Spleen (tissue), 11 donors: ENCODE results near the gene VPS37B. TPM values are rescaled to one million over a fixed set of nuclear protein-coding genes. Genes with fewer than 3 reads are reported as not detected.
A peak's percentile ranks its signal among the peaks of the same experiment; 100 is the strongest.

ENCODE experiments used
- DNase-seq: peaks from one replicate; pipeline ENCODE4 v3.0.0-alpha.2; 2020
- H3K27ac ChIP-seq, 8 donors: fragments of 200-600 bp; sonication (generic) in 7 of 8; 1 replicate in 4 of 8; 2 replicates in 4 of 8; pipeline versions ENCODE4 v1.5.0 to v1.8.0; 2016 to 2021; ENCODE audit warnings: inconsistent platforms in 4 of 8, mild to moderate bottlenecking in 4 of 8, moderate library complexity in 1 of 8
- H3K27me3 ChIP-seq, 7 donors: fragments of 200-600 bp; sonication (generic) in 6 of 7; replicated peaks in 1 of 7; 1 replicate in 4 of 7; 2 replicates in 3 of 7; pipeline versions ENCODE4 v1.5.0 to v1.8.0; 2016 to 2021; ENCODE audit warnings: inconsistent platforms in 3 of 7, mild to moderate bottlenecking in 1 of 7
- H3K36me3 ChIP-seq, 6 donors: fragments of 200-600 bp; sonication (generic) in 5 of 6; 1 replicate in 4 of 6; 2 replicates in 2 of 6; pipeline versions ENCODE4 v1.5.0 to v1.8.0; 2016 to 2021; ENCODE audit warnings: inconsistent platforms in 2 of 6
- H3K4me1 ChIP-seq, 6 donors: fragments of 200-600 bp; sonication (generic) in 5 of 6; 1 replicate in 3 of 6; 2 replicates in 3 of 6; pipeline versions ENCODE4 v1.5.0 to v1.8.0; 2016 to 2021; ENCODE audit warnings: inconsistent platforms in 3 of 6
- H3K4me3 ChIP-seq, 8 donors: fragments of 200-600 bp; sonication (generic) in 7 of 8; 1 replicate in 4 of 8; 2 replicates in 4 of 8; pipeline versions ENCODE4 v1.5.0 to v1.8.0; 2016 to 2021; ENCODE audit warnings: inconsistent platforms in 4 of 8, mild to moderate bottlenecking in 4 of 8, moderate library complexity in 2 of 8
- H3K9me3 ChIP-seq, 8 donors: fragments of 200-600 bp; sonication (generic) in 7 of 8; 1 replicate in 4 of 8; 2 replicates in 4 of 8; pipeline versions ENCODE4 v1.5.0 to v1.8.0; 2016 to 2021; ENCODE audit warnings: inconsistent platforms in 4 of 8
- POLR2A ChIP-seq, 3 donors: fragments of 450-650 bp; IDR thresholded peaks; one replicate each; pipeline ENCODE4 v1.5.1; 2017; ENCODE audit warnings: antibody characterized with exemption in 3 of 3, mild to moderate bottlenecking in 1 of 3
- POLR2AphosphoS5 ChIP-seq, 3 donors: sonication (generic); formaldehyde crosslinking; IDR thresholded peaks; one replicate each; pipeline ENCODE4 v1.5.1; 2017; ENCODE audit warnings: antibody characterized with exemption in 3 of 3
- WGBS, 5 donors: extraction: QIAGEN DNeasy Blood & Tissue Kit in 3 of 5; methylation state at CpG; one replicate each; pipeline versions ENCODE4 v1.1.5 to v1.1.7; 2013 to 2018; 5-methylcytosine and 5-hydroxymethylcytosine counted together
- intact Hi-C: fragments of 100-400 bp; cut with DNase I; formaldehyde crosslinking; loops from one replicate; pipeline ENCODE4 v1.15.0; 2023; ENCODE audit warnings: low total_unique reads
- polyA plus RNA-seq, 3 donors: library from polyadenylated mRNA; stranded (reverse); fragments of 200-250 nt; gene quantifications; one replicate each; pipeline ENCODE4 v1.2.1, GENCODE V29; 2013
- total RNA-seq, 7 donors: library from RNA; depleted of rRNA in 3 of 7; stranded (reverse); fragments of >200 nt in 3 of 7; fragmentation: NEBNext Ultra II Directional in 4 of 7; extraction: Animal tissue kit (Norgen Biotek cat#: 25700) in 4 of 7; gene quantifications; one replicate each; pipeline versions ENCODE4 v1.1.0 to v1.2.1, GENCODE V29; 2016 to 2021
- TF ChIP-seq, protein P1 (sequence below), 11 experiments: fragments of 200-600 bp in 7 of 11; fragments of 450-650 bp in 4 of 11; sonication (generic) in 4 of 11; IDR thresholded peaks in 8 of 11; conservative IDR thresholded peaks in 3 of 11; 1 replicate in 7 of 11; 2 replicates in 4 of 11; pipeline versions ENCODE4 v1.4.0 to v1.8.0; 2016 to 2021; ENCODE audit warnings: antibody characterized with exemption in 11 of 11, inconsistent platforms in 4 of 11, mild to moderate bottlenecking in 1 of 11
- donor health status: healthy with polysubstance abuse.
- donor health status: DM: no; HTN: no; CAD: no; lungs with moderate emphysema.
- donor health status: DM: no; HTN: no; CAD: no.
- donor health status: Bipolar disorder and iron deficiency.
- donor health status: healthy.
- donor health status: DM: no; HTN: no; CAD: no.
- donor health status: DM: yes; HTN: yes; CAD: no.

The VPS37B gene
- total and polyA plus RNA-seq, 10 donors, result 24.8 to 67.5 (median 47.3) TPM

DNA sequence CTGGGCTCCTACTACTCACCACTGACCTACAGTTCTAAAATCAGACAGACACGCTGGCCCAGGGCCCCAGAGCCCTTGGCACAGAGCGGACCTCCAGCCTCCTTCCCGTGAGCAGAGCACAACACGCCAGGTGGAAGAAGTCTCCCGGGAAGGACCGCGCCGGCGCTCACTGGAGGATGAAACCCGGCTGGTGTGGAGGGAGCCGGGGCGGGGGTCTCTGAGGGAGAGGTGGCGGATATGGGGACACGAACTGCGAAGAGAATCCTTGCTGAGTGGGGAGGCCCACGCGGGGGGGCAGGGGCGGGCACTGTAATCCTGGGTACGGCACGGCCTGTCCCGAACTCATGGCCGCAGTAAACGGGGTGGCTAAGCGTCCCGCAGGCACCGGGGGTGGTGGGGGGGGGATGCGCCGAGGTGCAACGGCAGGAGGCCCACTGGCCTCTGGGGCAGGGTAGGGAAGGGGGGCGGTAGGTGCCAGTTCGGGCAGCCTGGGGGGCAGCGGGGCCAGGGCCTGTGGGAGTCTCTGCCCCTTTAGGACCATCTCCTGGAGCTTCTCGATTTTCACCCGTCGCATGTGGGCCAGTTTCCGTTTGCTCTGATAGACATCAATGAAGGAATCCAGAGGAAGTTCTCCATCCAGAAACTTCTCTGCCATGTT, 28.8 kb downstream of the VPS37B start:
- H3K36me3 ChIP-seq, result peaks cover 4 to 85% (median 61%) of the 10 kb centered on the region in 6 donors
- WGBS, 5 donors, result 91 to 95% (median 92%) methylated on average over 25 to 36 of the region's 36 CpGs

DNA sequence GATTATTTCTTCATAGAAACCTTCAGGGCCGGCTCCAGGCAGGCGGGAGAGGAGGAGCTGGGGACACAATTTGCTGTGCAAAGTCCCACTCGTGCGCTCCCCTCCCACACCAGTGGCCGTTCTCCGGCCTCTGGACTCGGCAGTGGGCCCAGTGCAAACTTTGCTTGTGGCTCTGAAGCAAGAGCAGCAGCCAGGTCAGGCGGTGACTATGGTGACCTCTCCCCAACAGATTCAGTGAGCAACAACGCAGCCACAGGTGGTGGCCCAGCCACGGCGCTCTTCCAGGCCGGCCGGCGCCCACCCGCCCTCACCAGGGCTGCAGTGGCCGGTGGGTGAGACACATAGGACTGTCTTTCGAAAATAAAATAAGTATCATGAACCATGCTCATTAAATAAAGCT, 29.5 kb downstream of the VPS37B start:
- Histone ChIP-seq H3K27ac (peak overlapping the region in 2 of 8 donors; percentile 19 to 78), H3K4me1 (peaks cover 36 to 97% (median 74%) of the 10 kb centered on the region in 6 donors), H3K27me3 (no peaks in the 10 kb centered on the region), H3K9me3 (no peaks in the 10 kb centered on the region), H3K36me3 (peaks cover 4 to 92% (median 61%) of the 10 kb centered on the region in 6 donors), H3K4me3 (no peak overlapping the region)
- intact Hi-C loops, result no loop called here
- peak; percentile 72 for DNase-seq
- peak in 1 of 3 donors; percentile 5 for TF ChIP-seq POLR2AphosphoS5 (IDR thresholded peaks at IDR 0.05)
- TF ChIP-seq, protein P1, sequence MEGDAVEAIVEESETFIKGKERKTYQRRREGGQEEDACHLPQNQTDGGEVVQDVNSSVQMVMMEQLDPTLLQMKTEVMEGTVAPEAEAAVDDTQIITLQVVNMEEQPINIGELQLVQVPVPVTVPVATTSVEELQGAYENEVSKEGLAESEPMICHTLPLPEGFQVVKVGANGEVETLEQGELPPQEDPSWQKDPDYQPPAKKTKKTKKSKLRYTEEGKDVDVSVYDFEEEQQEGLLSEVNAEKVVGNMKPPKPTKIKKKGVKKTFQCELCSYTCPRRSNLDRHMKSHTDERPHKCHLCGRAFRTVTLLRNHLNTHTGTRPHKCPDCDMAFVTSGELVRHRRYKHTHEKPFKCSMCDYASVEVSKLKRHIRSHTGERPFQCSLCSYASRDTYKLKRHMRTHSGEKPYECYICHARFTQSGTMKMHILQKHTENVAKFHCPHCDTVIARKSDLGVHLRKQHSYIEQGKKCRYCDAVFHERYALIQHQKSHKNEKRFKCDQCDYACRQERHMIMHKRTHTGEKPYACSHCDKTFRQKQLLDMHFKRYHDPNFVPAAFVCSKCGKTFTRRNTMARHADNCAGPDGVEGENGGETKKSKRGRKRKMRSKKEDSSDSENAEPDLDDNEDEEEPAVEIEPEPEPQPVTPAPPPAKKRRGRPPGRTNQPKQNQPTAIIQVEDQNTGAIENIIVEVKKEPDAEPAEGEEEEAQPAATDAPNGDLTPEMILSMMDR (IDR thresholded peaks at IDR 0.05 in 8 of 11, conservative IDR thresholded peaks at IDR 0.05 in 3 of 11), result no peak
- WGBS, 5 donors, result 93 to 96% (median 94%) methylated on average over 17 of the region's 17 CpGs

More for the DNA sequence above, 28.8 kb downstream of the VPS37B start:
- peaks cover 36 to 97% (median 75%) of the 10 kb centered on the region in 6 donors for H3K4me1 ChIP-seq
- H3K4me3 ChIP-seq, result no peak overlapping the region
- intact Hi-C loops, result no loop called here
- H3K27ac ChIP-seq, result peak overlapping the region in 7 of 8 donors; percentile 36 to 78 (median 73)
- no peaks in the 10 kb centered on the region for H3K27me3 ChIP-seq
- TF ChIP-seq POLR2AphosphoS5 (IDR thresholded peaks at IDR 0.05) (peak in 2 of 3 donors; percentile 3 to 67), POLR2A (IDR thresholded peaks at IDR 0.05) (no peak)
- TF ChIP-seq, protein P1 (IDR thresholded peaks at IDR 0.05 in 8 of 11, conservative IDR thresholded peaks at IDR 0.05 in 3 of 11), result no peak
- H3K9me3 ChIP-seq, result no peaks in the 10 kb centered on the region
- peak; percentile 78 for DNase-seq

DNA sequence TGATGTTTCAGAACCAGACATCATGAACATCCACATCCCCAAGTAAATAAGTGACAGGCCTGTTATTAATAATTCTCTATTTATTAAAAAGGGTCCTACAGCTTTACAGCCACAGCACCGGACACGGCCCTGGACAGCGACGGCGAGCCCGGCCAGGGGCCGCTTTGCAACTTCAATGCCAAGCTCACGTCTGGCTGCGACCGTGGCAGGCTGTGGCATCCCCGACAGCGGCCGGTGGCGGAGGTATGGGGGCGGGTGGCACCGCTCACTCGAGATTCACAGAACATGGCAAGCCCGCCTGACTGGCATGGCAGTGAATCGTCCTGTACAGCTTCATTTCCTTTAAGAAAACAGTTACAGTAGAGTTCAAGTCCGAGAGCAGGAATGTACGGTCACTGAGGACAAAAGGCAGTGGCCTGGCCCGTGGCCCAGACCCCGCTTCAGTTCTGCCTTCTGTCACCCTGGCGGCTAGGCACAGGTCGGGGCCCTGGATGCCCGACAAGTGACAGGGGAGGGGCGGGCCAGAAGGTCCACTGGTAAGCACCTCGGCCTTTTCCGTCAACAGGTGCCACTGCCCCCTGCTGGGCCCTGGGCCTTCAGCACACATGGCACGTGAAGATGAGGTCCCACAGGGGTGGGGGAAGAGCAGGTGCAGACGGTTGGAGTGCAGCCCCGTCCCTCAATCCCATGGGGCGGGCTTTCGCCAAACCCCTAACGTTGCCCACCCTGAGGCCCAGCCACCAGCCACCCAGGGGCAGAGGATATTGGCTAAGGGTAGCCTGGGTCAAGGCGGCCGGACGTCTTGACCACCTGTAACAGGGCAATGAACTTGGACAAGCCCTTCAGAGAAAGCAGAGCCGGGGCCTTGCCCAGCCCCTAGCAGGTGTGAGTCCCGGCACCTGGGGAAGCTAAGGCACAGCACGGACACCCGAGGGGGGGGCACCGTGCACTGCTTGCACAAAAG, 30.4 kb downstream of the VPS37B start:
- Histone ChIP-seq H3K27ac (peak overlapping the region in 2 of 8 donors; percentile 19 to 74), H3K4me1 (peaks cover 29 to 97% (median 71%) of the 10 kb centered on the region in 6 donors), H3K27me3 (no peaks in the 10 kb centered on the region), H3K9me3 (no peaks in the 10 kb centered on the region), H3K36me3 (peaks cover 4 to 96% (median 60%) of the 10 kb centered on the region in 6 donors), H3K4me3 (no peak overlapping the region)
- TF ChIP-seq, protein P1 (IDR thresholded peaks at IDR 0.05 in 8 of 11, conservative IDR thresholded peaks at IDR 0.05 in 3 of 11), result peak in 6 of 11 experiments; percentile 22 to 56 (median 34)
- TF ChIP-seq POLR2A (IDR thresholded peaks at IDR 0.05) (no peak), POLR2AphosphoS5 (IDR thresholded peaks at IDR 0.05) (peak; percentile 56 to 82 (median 64))
- peak; percentile 79 for DNase-seq
- intact Hi-C loops, result no loop called here
- WGBS, 5 donors, result 77 to 82% (median 80%) methylated on average over 33 to 43 of the region's 43 CpGs
